ENCODE measurements around the gene PTPN18.
A peak's percentile ranks its signal among the peaks of the same experiment; 100 is the strongest.

Gene PTPN18

GRCh38 chr2:130341562-130342019 is 14.3 kb upstream of the PTPN18 start:
- no peak for DNase-seq

- peak; percentile 76 for DNase-seq
These were observed 13.8 kb upstream of the PTPN18 start for GRCh38 chr2:130342020-130342532.

DNA sequence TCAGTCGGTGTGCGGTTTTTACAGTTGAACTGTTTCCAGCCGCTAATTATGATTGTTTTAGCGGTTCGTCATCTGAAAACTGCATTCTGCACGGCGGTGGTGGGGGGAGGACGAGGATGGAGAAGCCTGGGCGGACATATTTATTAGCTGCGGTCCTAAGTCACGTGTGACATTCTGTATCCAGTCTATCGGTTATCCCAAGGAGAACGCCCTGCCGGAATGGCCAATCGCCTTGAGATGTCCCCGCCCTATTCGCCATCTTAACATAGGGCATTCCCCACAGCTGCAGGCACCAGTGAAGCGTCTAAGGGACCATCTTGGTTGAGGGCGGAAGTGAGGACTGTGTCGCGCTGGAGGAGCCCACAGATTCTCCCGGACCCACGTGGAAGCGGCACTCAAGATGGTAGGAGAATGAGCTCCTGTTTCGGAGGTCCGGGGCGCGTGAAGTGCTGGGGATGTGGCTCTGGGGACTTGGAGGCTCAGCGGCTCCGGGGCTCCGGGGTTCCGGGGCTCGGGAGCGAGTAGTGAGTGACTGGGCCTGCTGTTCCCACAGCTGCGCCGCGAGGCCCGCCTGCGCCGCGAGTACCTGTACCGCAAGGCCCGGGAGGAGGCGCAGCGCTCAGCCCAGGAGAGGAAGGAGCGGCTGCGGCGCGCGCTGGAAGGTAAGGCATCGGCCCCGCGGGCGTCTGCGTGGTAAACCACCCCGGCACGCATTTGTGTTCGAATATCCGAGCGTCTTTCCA is 13.2 kb upstream of the PTPN18 start, which contains the start of gene IMP4:
Gene IMP4 (plus strand): TSS at position 365 of the 743 bp plus-strand sequence. CDS start 36 bp downstream, at position 401.
- peak; percentile 97 for DNase-seq

GRCh38 chr2:130344578-130344977 is 11.3 kb upstream of the PTPN18 start:
- DNase-seq: no peak

- DNase-seq: no peak
These were observed 10.8 kb upstream of the PTPN18 start for GRCh38 chr2:130345091-130345490.

DNA sequence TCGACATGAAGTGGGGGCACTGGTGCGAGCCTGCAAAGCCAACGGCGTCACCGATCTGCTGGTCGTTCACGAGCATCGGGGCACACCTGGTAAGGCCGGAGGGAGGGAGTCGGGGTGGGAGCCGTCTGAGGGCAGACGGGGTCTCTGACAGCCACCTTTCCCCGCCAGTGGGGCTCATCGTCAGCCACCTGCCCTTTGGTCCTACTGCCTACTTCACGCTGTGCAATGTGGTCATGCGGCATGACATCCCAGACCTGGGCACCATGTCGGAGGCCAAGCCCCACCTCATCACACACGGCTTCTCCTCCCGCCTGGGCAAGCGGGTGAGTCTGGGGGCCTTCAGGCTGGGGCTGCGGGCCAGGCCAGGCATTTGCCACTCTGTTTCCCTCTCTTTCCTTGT is 10.2 kb upstream of the PTPN18 start:
- no peak for DNase-seq

GRCh38 chr2:130346041-130346740 is 9.7 kb upstream of the PTPN18 start:
- DNase-seq: no peak

GRCh38 chr2:130346741-130347066 is 9.2 kb upstream of the PTPN18 start:
- DNase-seq: no peak

DNA sequence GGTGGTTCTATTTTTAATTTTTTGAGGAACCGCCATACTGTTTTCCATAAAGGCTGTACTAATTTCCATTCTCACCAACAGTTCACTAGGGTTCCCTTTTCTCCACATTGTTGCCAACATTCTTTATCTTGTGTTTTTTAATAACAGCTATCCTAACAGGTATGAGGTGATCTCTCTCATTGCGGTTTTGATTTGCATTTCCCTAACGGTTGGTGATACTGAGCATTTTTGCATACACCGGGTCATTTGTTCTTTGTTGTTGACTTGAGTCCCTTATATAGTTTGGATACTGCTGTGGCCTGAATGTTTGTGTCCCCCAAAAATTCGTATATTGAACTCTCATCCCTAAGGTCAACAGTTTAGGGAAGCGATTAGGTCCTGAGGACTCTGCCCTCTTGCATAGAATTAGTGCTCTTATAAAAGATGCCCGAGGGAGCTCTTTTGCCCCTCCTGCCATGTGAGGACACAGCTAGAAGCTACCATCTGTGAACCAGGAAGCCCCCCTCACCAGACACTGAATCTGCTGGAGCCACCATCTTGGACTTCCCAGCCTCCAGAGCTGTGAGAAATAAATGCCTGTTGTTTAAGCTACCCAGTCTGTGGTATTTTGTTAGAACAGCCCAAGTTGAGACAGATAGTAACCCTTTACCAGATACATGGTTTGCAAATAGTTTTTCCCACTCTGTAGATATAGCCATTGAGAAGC is 8.5 kb upstream of the PTPN18 start:
- no peak for DNase-seq

- no peak for DNase-seq
These were observed 6.7 kb upstream of the PTPN18 start for GRCh38 chr2:130349174-130349573.

DNA sequence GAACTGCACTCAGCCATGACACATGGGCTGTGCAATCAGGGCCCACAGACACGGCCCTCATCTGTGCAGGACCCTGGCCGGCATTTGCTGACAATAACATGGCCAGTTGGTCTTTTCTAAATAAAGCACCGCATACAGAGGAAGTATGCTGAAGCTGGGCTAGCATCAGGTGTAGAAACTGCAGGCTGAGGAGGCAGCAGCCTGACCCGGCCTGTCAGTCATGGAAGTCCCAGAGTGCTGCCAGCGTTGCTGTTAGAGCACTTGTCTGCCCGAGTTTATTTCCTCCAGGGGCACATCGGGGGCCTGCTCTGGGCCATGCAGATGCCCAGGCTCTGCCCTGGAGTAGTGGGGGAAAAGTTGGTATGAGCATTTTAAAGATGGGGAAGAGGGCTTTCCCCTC is 4.1 kb upstream of the PTPN18 start:
- no peak for DNase-seq

- DNase-seq: peak; percentile 47
These were observed 3.6 kb upstream of the PTPN18 start for GRCh38 chr2:130352237-130352636.

DNA sequence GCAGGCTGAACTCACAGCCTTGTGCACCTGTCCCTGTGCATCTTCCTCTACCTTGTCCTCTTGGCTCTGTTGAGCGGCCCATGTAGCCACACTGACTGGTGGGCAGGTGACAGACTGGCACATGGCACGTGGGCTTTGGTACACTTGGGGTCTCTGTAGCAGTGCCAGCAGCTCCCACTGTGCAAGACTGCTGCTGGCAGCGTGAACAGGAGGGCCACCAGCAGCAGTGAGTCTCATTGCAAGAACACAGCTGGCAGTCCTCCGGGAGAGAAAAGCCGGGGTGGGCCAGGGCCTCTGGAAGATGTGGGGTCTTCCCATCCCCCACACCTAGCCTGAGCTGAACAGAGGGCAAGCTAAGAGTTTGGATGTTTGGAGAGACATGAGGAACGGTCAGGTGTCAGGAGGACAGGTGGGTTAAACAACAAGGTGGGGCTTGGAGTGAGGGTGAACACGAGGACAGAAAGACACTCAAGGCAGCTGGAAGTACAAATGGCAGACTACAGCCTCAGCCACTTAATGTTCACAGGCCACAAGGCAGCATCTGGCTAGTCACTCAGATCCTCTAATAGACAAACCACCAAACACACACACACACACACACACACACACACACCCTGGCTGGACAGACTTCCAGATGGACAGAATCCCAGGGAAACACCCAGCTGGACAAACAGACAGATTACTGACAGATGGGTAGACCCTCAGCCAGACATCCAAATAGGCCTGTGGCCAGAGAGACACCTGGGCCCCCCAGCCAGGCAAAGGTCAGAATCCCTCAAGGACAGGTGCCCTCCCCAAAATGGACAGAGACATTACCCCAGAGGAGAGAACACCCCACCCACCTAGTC is 2.3 kb upstream of the PTPN18 start:
- no peak for DNase-seq

GRCh38 chr2:130354139-130354428 is 1.8 kb upstream of the PTPN18 start:
- no peak for DNase-seq

DNA sequence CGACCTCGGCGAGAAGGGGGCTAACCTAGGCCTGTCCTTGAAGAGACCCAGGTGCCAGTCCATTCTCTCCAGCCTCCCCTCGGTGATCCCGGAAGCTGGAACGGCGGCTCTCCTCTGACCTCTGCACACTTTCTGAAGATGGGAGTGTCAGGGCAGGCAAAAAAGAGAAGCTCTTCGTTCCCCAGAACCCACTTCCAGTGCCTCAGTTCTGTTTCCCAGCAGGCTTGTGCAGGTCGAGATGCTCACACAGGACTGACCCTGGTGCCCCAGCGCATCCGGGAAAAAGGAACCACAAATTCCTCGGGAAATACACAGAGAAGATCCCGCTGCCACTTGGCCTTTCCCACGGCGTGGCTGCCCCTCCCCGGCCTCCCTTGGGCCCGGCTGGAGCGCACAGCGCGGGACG is 681 bp upstream of the PTPN18 start:
- no peak for DNase-seq

- DNase-seq: no peak
These were observed 2.0 kb downstream of the PTPN18 start for GRCh38 chr2:130357864-130358263.

- no peak for DNase-seq
These were observed 2.8 kb downstream of the PTPN18 start for GRCh38 chr2:130358420-130359350.

DNA sequence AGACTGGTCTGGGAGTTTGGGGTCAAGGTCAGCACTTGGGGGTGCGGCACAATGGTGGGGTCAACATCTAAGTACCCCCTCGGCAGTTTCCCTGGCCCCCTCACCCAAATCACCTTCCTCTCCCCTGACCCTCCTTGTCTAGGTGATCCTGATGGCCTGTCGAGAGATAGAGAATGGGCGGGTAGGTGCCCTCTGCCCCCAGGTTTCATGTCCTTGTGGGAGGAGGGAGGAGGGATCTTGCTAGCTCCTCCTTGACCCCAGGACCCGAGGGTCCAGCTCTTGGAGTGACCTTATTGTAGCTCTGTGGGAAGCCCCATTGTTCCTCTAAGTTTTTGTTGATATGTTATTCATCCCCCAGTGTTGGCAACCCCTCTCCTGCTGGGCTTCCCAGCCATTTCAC is 3.6 kb downstream of the PTPN18 start:
- no peak for DNase-seq

DNA sequence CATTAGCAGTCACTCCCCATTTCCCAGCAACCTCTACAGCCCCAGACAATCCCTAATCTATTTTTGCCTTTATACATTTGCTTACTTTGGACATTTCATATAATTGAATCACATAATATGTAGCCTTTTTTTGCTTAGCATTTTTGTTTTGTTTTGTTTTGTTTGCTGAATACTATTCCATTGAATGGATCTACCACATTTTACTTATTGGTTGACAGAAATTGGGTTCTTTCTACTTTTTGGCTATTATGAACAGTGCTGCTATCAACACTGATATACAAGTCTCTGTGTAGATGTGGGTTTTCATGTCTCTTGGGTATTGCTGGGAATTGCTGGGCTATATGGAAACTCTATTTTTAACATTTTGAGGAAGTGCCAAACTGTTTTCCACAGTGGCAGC is 7.6 kb downstream of the PTPN18 start:
- DNase-seq: no peak

DNA sequence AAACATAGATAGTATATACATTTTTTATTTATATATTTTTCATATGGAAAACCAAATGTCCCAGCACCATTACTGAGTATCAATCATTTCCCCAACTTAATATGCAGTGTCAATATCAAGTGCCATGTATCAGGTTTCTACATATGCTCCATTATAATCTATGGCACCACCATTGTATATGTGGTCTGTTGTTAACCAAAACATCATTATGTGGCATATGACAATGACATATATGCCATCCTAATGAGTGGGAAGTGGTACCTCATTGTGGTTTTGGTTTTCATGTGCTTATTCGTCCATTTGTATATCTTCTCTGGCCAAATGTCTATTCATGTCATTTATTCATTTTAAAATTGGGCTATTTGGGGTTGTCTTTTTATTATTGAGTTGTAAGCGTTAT is 9.2 kb downstream of the PTPN18 start:
- DNase-seq: no peak

DNA sequence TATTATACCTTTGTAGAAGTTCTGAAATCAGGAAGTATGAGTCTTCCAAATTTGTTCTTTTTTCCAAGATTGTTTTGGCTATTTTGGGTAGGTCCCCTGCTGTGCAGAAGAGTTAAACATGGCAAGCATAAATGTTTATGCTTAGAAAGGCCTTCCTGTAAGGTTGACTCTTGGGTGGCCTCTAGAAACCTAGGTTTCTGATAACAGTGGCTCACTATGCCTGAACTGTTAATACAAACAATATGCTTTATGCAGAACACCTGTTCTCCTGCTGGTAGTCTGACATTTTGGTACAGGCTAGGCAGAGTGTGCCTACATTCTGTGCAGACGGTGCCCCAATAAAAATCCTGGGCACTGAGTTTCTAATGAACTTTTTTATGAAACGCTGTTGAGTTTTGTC is 10.1 kb downstream of the PTPN18 start:
- no peak for DNase-seq

DNA sequence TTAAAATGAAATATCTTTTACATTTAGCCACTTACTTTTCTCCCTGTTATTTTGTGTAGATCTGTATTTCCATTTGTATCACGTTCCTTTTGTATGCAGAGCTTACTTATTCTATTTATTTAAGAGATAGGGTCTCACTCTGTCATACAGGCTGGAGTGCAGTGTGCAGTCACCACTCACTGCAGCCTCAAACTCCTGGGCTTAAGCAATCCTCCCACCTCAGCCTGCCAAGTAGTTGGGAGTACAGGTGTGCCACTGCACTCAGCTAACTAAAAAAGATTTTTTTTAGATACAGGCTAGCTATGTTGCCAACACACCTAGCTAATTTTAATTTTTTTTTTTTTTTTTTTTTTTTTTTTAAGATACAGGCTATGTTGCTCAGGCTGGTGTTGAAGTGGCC is 10.9 kb downstream of the PTPN18 start:
- DNase-seq: no peak
